Kidney (tissue), 14 donors: ENCODE measurements around the gene ATXN8OS. TPM values are rescaled to one million over a fixed set of nuclear protein-coding genes. Genes with fewer than 3 reads are reported as not detected.

Experiments
- DNase-seq, 5 donors: peaks; one replicate each; pipeline ENCODE4 v3.0.0-alpha.2; 2013 to 2020
- FAIRE-seq: peaks from 2 replicates; lab custom pipeline; 2012; peaks lifted over from hg19 to GRCh38; lab: Jason Lieb, UNC
- H3K27ac ChIP-seq, 2 donors: one replicate each; pipeline ENCODE4 v1.7.0; 2013; ENCODE audit warnings: low read depth in 2 of 2, low read length in 2 of 2, inconsistent platforms in 1 of 2
- H3K27me3 ChIP-seq: one replicate; pipeline ENCODE4 v1.7.1; 2013; ENCODE audit warnings: low read length, inconsistent platforms; ENCODE audit not compliant: control insufficient read depth, insufficient read depth
- H3K36me3 ChIP-seq, 3 donors: one replicate each; pipeline versions ENCODE4 v1.7.0 to v1.7.1; 2013; ENCODE audit warnings: low read length in 3 of 3, control low read depth in 1 of 3, inconsistent platforms in 1 of 3; ENCODE audit not compliant: insufficient read depth in 3 of 3, control insufficient read depth in 2 of 3
- H3K4me1 ChIP-seq, 3 donors: one replicate each; pipeline versions ENCODE4 v1.7.0 to v1.7.1; 2013; ENCODE audit warnings: low read length in 3 of 3, inconsistent platforms in 1 of 3, low read depth in 1 of 3; ENCODE audit not compliant: control insufficient read depth in 2 of 3, insufficient read depth in 2 of 3
- H3K4me3 ChIP-seq, 3 donors: one replicate each; pipeline versions ENCODE4 v1.7.0 to v1.8.1; 2013; ENCODE audit warnings: low read length in 3 of 3, control low read depth in 1 of 3, inconsistent platforms in 1 of 3
- H3K9ac ChIP-seq, 3 donors: one replicate each; pipeline versions ENCODE4 v1.7.0 to v1.7.1; 2013; ENCODE audit warnings: low read length in 3 of 3, control low read depth in 1 of 3, inconsistent platforms in 1 of 3
- H3K9me3 ChIP-seq, 3 donors: one replicate each; pipeline versions ENCODE4 v1.7.0 to v1.7.1; 2013; ENCODE audit warnings: low read length in 3 of 3, control low read depth in 1 of 3, inconsistent platforms in 1 of 3; ENCODE audit not compliant: control insufficient read depth in 2 of 3, insufficient read depth in 1 of 3
- CTCF ChIP-seq: IDR thresholded peaks from 3 replicates; pipeline ENCODE4 v1.5.1; 2012; ENCODE audit warnings: mild to moderate bottlenecking, moderate library complexity, borderline replicate concordance; ENCODE audit not compliant: insufficient read depth; ENCODE audit errors: extremely low read depth
- intact Hi-C: fragments of 100-400 bp; cut with DNase I; formaldehyde crosslinking; loops from one replicate; pipeline ENCODE4 v1.11.1; 2022
- polyA plus RNA-seq: library from polyadenylated mRNA; stranded (reverse); fragments of 350-450 nt; fragmentation: Illumina TruSeq; extraction: RNeasy Lipid Tissue Mini Kit (QIAGEN cat#74804); gene quantifications from one replicate; pipeline ENCODE4 v1.2.3, GENCODE V29; 2014; ENCODE audit warnings: low read depth, low replicate concordance; ENCODE audit not compliant: insufficient read depth
- total RNA-seq: library from RNA; stranded (reverse); fragmentation: NEBNext Ultra II Directional; extraction: Animal tissue kit (Norgen Biotek cat#: 25700); gene quantifications from one replicate; pipeline ENCODE4 v1.2.1, GENCODE V29; 2021
- donor health status: control.
- donor health status: control.
- donor health status: control.
- donor health status: control.
- donor health status: control.
- donor health status: DM: yes; HTN: yes; CAD: no.
- donor health status: Normal renal cell carcinoma (clear cell type).

ATXN8OS gene
- total and polyA plus RNA-seq, 2 donors from 2014 or later, result not detected

- Histone ChIP-seq H3K4me1 (no peaks in the 10 kb centered on the region), H3K27me3 (no peaks in the 10 kb centered on the region), H3K27ac (no peak overlapping the region), H3K9me3 (no peaks in the 10 kb centered on the region), H3K36me3 (no peaks in the 10 kb centered on the region), H3K9ac (no peak overlapping the region), H3K4me3 (no peak overlapping the region)
- no peak for TF ChIP-seq CTCF
- intact Hi-C loops, result no loop called here
- no peak for FAIRE-seq
- no peak for DNase-seq
Observed at GRCh38 chr13:70088926-70089325, 18.7 kb upstream of the ATXN8OS start.

GRCh38 chr13:70090036-70090723 is 17.4 kb upstream of the ATXN8OS start:
- FAIRE-seq (peak; percentile 61), DNase-seq (peak in 2 of 5 donors; percentile 33 to 42)
- intact Hi-C loops, result no loop called here
- no peak overlapping the region for H3K4me3 ChIP-seq
- no peaks in the 10 kb centered on the region for H3K4me1 ChIP-seq
- H3K27me3 ChIP-seq, result no peaks in the 10 kb centered on the region
- TF ChIP-seq CTCF, result no peak
- H3K27ac ChIP-seq, result no peak overlapping the region
- no peaks in the 10 kb centered on the region for H3K36me3 ChIP-seq
- H3K9me3 ChIP-seq, result no peaks in the 10 kb centered on the region
- no peak overlapping the region for H3K9ac ChIP-seq

- FAIRE-seq (no peak), DNase-seq (no peak)
- intact Hi-C loops, result no loop called here
- H3K4me3 ChIP-seq, result no peak overlapping the region
- H3K4me1 ChIP-seq, result no peaks in the 10 kb centered on the region
- no peak overlapping the region for H3K9ac ChIP-seq
- no peaks in the 10 kb centered on the region for H3K27me3 ChIP-seq
- no peak for TF ChIP-seq CTCF
- H3K9me3 ChIP-seq, result no peaks in the 10 kb centered on the region
- no peaks in the 10 kb centered on the region for H3K36me3 ChIP-seq
- no peak overlapping the region for H3K27ac ChIP-seq
Observed at GRCh38 chr13:70098669-70099068, 9.0 kb upstream of the ATXN8OS start.
